A673 (cell line): ENCODE data around the gene UST. TPM values are rescaled to one million over a fixed set of nuclear protein-coding genes. Genes with fewer than 3 reads are reported as not detected.

Experiments used
- BruUV-seq: library from RNA; stranded (reverse); fragments of 400-500 nt; replicated peaks from 2 replicates; lab custom pipeline; 2021; lab: Mats Ljungman, UMichigan
- CTCF ChIA-PET: fragments of 300-600 bp; sonication (Branson Sonifier 250); formaldehyde crosslinking; loops from one replicate; lab custom pipeline; 2022; ENCODE audit warnings: antibody characterized with exemption; lab: Charles Lee
- POLR2A ChIA-PET: fragments of 300-600 bp; sonication (Branson Sonifier 250); formaldehyde crosslinking; loops from one replicate; lab custom pipeline; 2022; ENCODE audit warnings: antibody characterized with exemption; ENCODE audit not compliant: low non-redundant PET; lab: Charles Lee
- DNase-seq: peaks from one replicate; pipeline ENCODE4 v3.0.0-alpha.2; 2015; ENCODE audit warnings: low spot score
- H3K27ac ChIP-seq: fragments of 200-600 bp; sonication (generic); 2 replicates; pipeline ENCODE4 v1.5.1; 2016; ENCODE audit warnings: mixed run types, low read depth, mild to moderate bottlenecking, mixed read lengths, antibody characterized with exemption, low read length; ENCODE audit not compliant: poor library complexity, severe bottlenecking
- H3K27me3 ChIP-seq: fragments of 200-600 bp; sonication (generic); replicated peaks from 2 replicates; pipeline ENCODE4 v1.6.1; 2017; ENCODE audit warnings: mixed run types, low read depth, mild to moderate bottlenecking, mixed read lengths, antibody characterized with exemption, low read length; ENCODE audit not compliant: insufficient read depth, poor library complexity
- H3K36me3 ChIP-seq: fragments of 200-600 bp; sonication (generic); 2 replicates; pipeline ENCODE4 v1.6.1; 2016; ENCODE audit warnings: mixed run types, mild to moderate bottlenecking, mixed read lengths, antibody characterized with exemption, low read length; ENCODE audit not compliant: insufficient read depth, poor library complexity, severe bottlenecking
- H3K4me1 ChIP-seq: fragments of 200-600 bp; sonication (generic); 2 replicates; pipeline ENCODE4 v1.6.1; 2017; ENCODE audit warnings: mixed run types, mild to moderate bottlenecking, mixed read lengths, antibody characterized with exemption, low read length; ENCODE audit not compliant: insufficient read depth, poor library complexity, severe bottlenecking
- H3K4me3 ChIP-seq: fragments of 200-600 bp; sonication (generic); 2 replicates; pipeline ENCODE4 v1.5.1; 2016; ENCODE audit warnings: low read depth, mixed run types, mild to moderate bottlenecking, mixed read lengths, low read length; ENCODE audit not compliant: poor library complexity, severe bottlenecking
- H3K9me3 ChIP-seq: fragments of 200-600 bp; sonication (generic); 2 replicates; pipeline ENCODE4 v1.6.1; 2016; ENCODE audit warnings: mixed run types, low read depth, mild to moderate bottlenecking, mixed read lengths, antibody characterized with exemption, low read length; ENCODE audit not compliant: poor library complexity, severe bottlenecking
- CTCF ChIP-seq: fragments of 300-800, 200-600 bp; sonication (generic); conservative IDR thresholded peaks from 2 replicates; pipeline ENCODE4 v1.5.1; 2017; ENCODE audit warnings: low read depth, mild to moderate bottlenecking, antibody characterized with exemption, low read length, moderate library complexity, mixed read lengths
- EZH2 ChIP-seq: fragments of 200-600 bp; sonication (generic); IDR thresholded peaks from 2 replicates; pipeline ENCODE4 v1.6.1; 2017; ENCODE audit warnings: borderline replicate concordance, low read depth, mild to moderate bottlenecking, mixed read lengths, antibody characterized with exemption, low read length; ENCODE audit not compliant: poor library complexity, severe bottlenecking
- intact Hi-C: fragments of 100-400 bp; cut with micrococcal nuclease; formaldehyde crosslinking; loops from one replicate; pipeline ENCODE4 v1.10.0; 2022; ENCODE audit not compliant: unreplicated experiment
- total RNA-seq: library from RNA; stranded (reverse); gene quantifications from 2 replicates; pipeline ENCODE4 v1.2.3, GENCODE V29; 2021

The UST gene
- total RNA-seq, 1 experiment from 2014 or later, result 1.5 TPM

GRCh38 chr6:149079911-149080491 is 333.2 kb downstream of the UST start:
- Histone ChIP-seq H3K4me1 (no peaks in the 10 kb centered on the region), H3K27me3 (peaks cover 8% of the 10 kb centered on the region), H3K9me3 (no peaks in the 10 kb centered on the region), H3K27ac (no peak overlapping the region), H3K4me3 (no peak overlapping the region), H3K36me3 (no peaks in the 10 kb centered on the region)
- TF ChIP-seq CTCF (no peak), EZH2 (no peak)
- ChIA-PET POLR2A (no interaction called here), CTCF (no interaction called here)
- intact Hi-C loops, result no loop called here
- no peak for DNase-seq
- BruUV-seq, result no TSS peak

GRCh38 chr6:149080511-149080910 is 333.7 kb downstream of the UST start:
- peaks cover 8% of the 10 kb centered on the region for H3K27me3 ChIP-seq
- POLR2A ChIA-PET, result no interaction called here
- no peak for DNase-seq
- no peak overlapping the region for H3K27ac ChIP-seq
- no TSS peak for BruUV-seq
- no peak for TF ChIP-seq CTCF
- no peak for TF ChIP-seq EZH2
- CTCF ChIA-PET, result no interaction called here
- no peaks in the 10 kb centered on the region for H3K9me3 ChIP-seq
- no peaks in the 10 kb centered on the region for H3K4me1 ChIP-seq
- intact Hi-C loops, result no loop called here
- H3K4me3 ChIP-seq, result no peak overlapping the region
- no peaks in the 10 kb centered on the region for H3K36me3 ChIP-seq

- Histone ChIP-seq H3K36me3 (no peaks in the 10 kb centered on the region), H3K27ac (no peak overlapping the region), H3K27me3 (peaks cover 8% of the 10 kb centered on the region), H3K4me1 (no peaks in the 10 kb centered on the region), H3K9me3 (no peaks in the 10 kb centered on the region), H3K4me3 (no peak overlapping the region)
- intact Hi-C loops, result no loop called here
- CTCF ChIA-PET, result interaction anchor here (0.6 kb wide), 1 partner anchor 350 kb away, joined by 3 read pairs; no protein-coding TSS in a partner anchor
- BruUV-seq, result no TSS peak
- DNase-seq, result no peak
- TF ChIP-seq CTCF (no peak), EZH2 (no peak)
- POLR2A ChIA-PET, result no interaction called here
These were observed 334.5 kb downstream of the UST start for GRCh38 chr6:149081281-149081680.
